Gastrocnemius medialis (tissue), 4 donors: Measurements from ENCODE around the gene KCNAB2. TPM values are rescaled to one million over a fixed set of nuclear protein-coding genes. Genes with fewer than 3 reads are reported as not detected.

Experiments used
- ATAC-seq, 2 donors: fragments of 150-250 bp; one replicate each; pipeline ENCODE4 v1.9.1; 2016
- DNase-seq, 2 donors: peaks; one replicate each; pipeline ENCODE4 v3.0.0-alpha.2; 2019
- H3K27ac ChIP-seq, 4 donors: fragments of 200-600 bp; sonication (generic); 1 replicate in 1 of 4; 2 replicates in 3 of 4; pipeline ENCODE4 v1.5.1; 2016 to 2018; ENCODE audit warnings: mild to moderate bottlenecking in 2 of 4, moderate library complexity in 1 of 4
- H3K27me3 ChIP-seq, 3 donors: fragments of 200-600 bp; sonication (generic) in 2 of 3; 1 replicate in 1 of 3; 2 replicates in 2 of 3; pipeline versions ENCODE4 v1.5.1 to v1.6.0; 2016 to 2019; ENCODE audit warnings: mild to moderate bottlenecking in 1 of 3, moderate library complexity in 1 of 3
- H3K36me3 ChIP-seq, 2 donors: fragments of 200-600 bp; sonication (generic) in 1 of 2; one replicate each; pipeline ENCODE4 v1.5.1; 2017 to 2018
- H3K4me1 ChIP-seq, 2 donors: fragments of 200-600 bp; sonication (generic) in 1 of 2; one replicate each; pipeline ENCODE4 v1.5.1; 2016 to 2017; ENCODE audit warnings: mild to moderate bottlenecking in 2 of 2
- H3K4me3 ChIP-seq, 4 donors: fragments of 200-600 bp; sonication (generic) in 3 of 4; 1 replicate in 1 of 4; 2 replicates in 3 of 4; pipeline ENCODE4 v1.5.1; 2016 to 2019; ENCODE audit warnings: mild to moderate bottlenecking in 2 of 4
- H3K9me3 ChIP-seq, 3 donors: fragments of 200-600 bp; sonication (generic) in 2 of 3; 1 replicate in 1 of 3; 2 replicates in 2 of 3; pipeline ENCODE4 v1.5.1; 2016 to 2019
- CTCF ChIP-seq, 5 experiments: fragments of 450-650 bp in 3 of 5; fragments of 200-600 bp in 2 of 5; sonication (generic) in 2 of 5; IDR thresholded peaks in 4 of 5; conservative IDR thresholded peaks in 1 of 5; 1 replicate in 4 of 5; 2 replicates in 1 of 5; pipeline ENCODE4 v1.5.1; 2016 to 2019; ENCODE audit warnings: antibody characterized with exemption in 5 of 5, mild to moderate bottlenecking in 3 of 5, moderate library complexity in 3 of 5
- POLR2A ChIP-seq, 2 donors: fragments of 450-650 bp; IDR thresholded peaks; one replicate each; pipeline ENCODE4 v1.6.1; 2017; ENCODE audit warnings: antibody characterized with exemption in 2 of 2, mild to moderate bottlenecking in 2 of 2, moderate library complexity in 2 of 2
- in situ Hi-C, 4 donors: fragments of 200-750 bp; cut with MboI; loops; one replicate each; pipeline versions ENCODE4 v1.15.0 to v1.8.0; 2017; ENCODE audit warnings: low sequenced_read_pairs in 4 of 4
- intact Hi-C: fragments of 100-400 bp; cut with DNase I; formaldehyde crosslinking; loops from one replicate; pipeline ENCODE4 v1.15.1; 2023; ENCODE audit warnings: low total_unique reads
- total RNA-seq, 4 donors: library from RNA; depleted of rRNA; stranded (reverse); fragments of >200 nt; gene quantifications; one replicate each; pipeline versions ENCODE4 v1.1.0 to v1.2.3, GENCODE V29; 2016

Gene KCNAB2
- total RNA-seq, 4 donors from 2014 or later, result 2.8 to 7.8 (median 4.5) TPM

- H3K36me3 ChIP-seq, result no peaks in the 10 kb centered on the region
- DNase-seq (no peak), ATAC-seq (no peak)
- in situ Hi-C loops, result no loop called here
- H3K4me1 ChIP-seq, result no peaks in the 10 kb centered on the region
- H3K27ac ChIP-seq, result no peak overlapping the region
- intact Hi-C loops, result no loop called here
- H3K9me3 ChIP-seq, result no peaks in the 10 kb centered on the region
- H3K27me3 ChIP-seq, result no peaks in the 10 kb centered on the region
- TF ChIP-seq CTCF (IDR thresholded peaks at IDR 0.05 in 4 of 5, conservative IDR thresholded peaks at IDR 0.05 in 1 of 5) (no peak), POLR2A (IDR thresholded peaks at IDR 0.05) (no peak)
- H3K4me3 ChIP-seq, result no peak overlapping the region
Observed at GRCh38 chr1:6033124-6033523, 12.6 kb upstream of the KCNAB2 start.

GRCh38 chr1:6033986-6034749 lies 11.5 kb upstream of the KCNAB2 start:
- Histone ChIP-seq H3K4me3 (no peak overlapping the region), H3K27ac (no peak overlapping the region), H3K4me1 (no peaks in the 10 kb centered on the region), H3K27me3 (peaks cover 0 to 3% (median 0%) of the 10 kb centered on the region in 3 donors), H3K36me3 (no peaks in the 10 kb centered on the region), H3K9me3 (no peaks in the 10 kb centered on the region)
- intact Hi-C loops, result no loop called here
- ATAC-seq (peak in 1 of 2 donors; percentile 37), DNase-seq (peak in 1 of 2 donors; percentile 45)
- in situ Hi-C loops, result no loop called here
- TF ChIP-seq POLR2A (IDR thresholded peaks at IDR 0.05) (no peak), CTCF (IDR thresholded peaks at IDR 0.05 in 4 of 5, conservative IDR thresholded peaks at IDR 0.05 in 1 of 5) (peak; percentile 26 to 65 (median 49))

- in situ Hi-C loops (no loop called here), intact Hi-C loops (no loop called here)
- peaks cover 0 to 6% (median 0%) of the 10 kb centered on the region in 3 donors for H3K27me3 ChIP-seq
- H3K4me1 ChIP-seq, result no peaks in the 10 kb centered on the region
- ATAC-seq, result no peak
- H3K9me3 ChIP-seq, result no peaks in the 10 kb centered on the region
- H3K27ac ChIP-seq, result no peak overlapping the region
- H3K36me3 ChIP-seq, result no peaks in the 10 kb centered on the region
- TF ChIP-seq CTCF (IDR thresholded peaks at IDR 0.05 in 4 of 5, conservative IDR thresholded peaks at IDR 0.05 in 1 of 5), result peak in 1 of 5 experiments; percentile 5
- no peak for TF ChIP-seq POLR2A (IDR thresholded peaks at IDR 0.05)
- DNase-seq, result no peak
- H3K4me3 ChIP-seq, result no peak overlapping the region
Observed at GRCh38 chr1:6034750-6035096, 11.0 kb upstream of the KCNAB2 start.

GRCh38 chr1:6035303-6035702 lies 10.4 kb upstream of the KCNAB2 start:
- intact Hi-C loops, result no loop called here

More at GRCh38 chr1:6035303-6035702, 10.4 kb upstream of the KCNAB2 start:
- Histone ChIP-seq H3K27ac (no peak overlapping the region), H3K4me1 (no peaks in the 10 kb centered on the region), H3K9me3 (no peaks in the 10 kb centered on the region), H3K4me3 (no peak overlapping the region), H3K27me3 (peaks cover 0 to 6% (median 0%) of the 10 kb centered on the region in 3 donors), H3K36me3 (no peaks in the 10 kb centered on the region)
- no peak for DNase-seq
- no peak for ATAC-seq
- TF ChIP-seq CTCF (IDR thresholded peaks at IDR 0.05 in 4 of 5, conservative IDR thresholded peaks at IDR 0.05 in 1 of 5), result no peak
- TF ChIP-seq POLR2A (IDR thresholded peaks at IDR 0.05), result no peak
- in situ Hi-C loops, result no loop called here
